ENCODE results near the gene NOTCH1. TPM values are rescaled to one million over a fixed set of nuclear protein-coding genes. Genes with fewer than 3 reads are reported as not detected.

The NOTCH1 gene
- total RNA-seq, 1 experiment from 2014 or later = 39.2 TPM

GRCh38 chr9:136526625-136527066, 19.2 kb downstream of the NOTCH1 start:
- Histone ChIP-seq H3K4me1 (replicated peaks; ENCODE audit: insufficient read depth) (no peaks in the 10 kb centered on the region), H3K4me2 (no peak overlapping the region), H3K4me3 (no peak overlapping the region), H3K36me3 (ENCODE audit: low read depth) (no peaks in the 10 kb centered on the region), H3K79me2 (ENCODE audit: low read depth) (no peaks in the 10 kb centered on the region), H4K20me1 (ENCODE audit: insufficient read depth) (peaks cover 9% of the 10 kb centered on the region; the same call in 1 of the 2 replicates), H3K9me2 (ENCODE audit: insufficient read depth) (no peaks in the 10 kb centered on the region), H2AFZ (no peak overlapping the region), H3K9me3 (ENCODE audit: insufficient read depth, low read depth) (no peaks in the 10 kb centered on the region), H3F3A (ENCODE audit: insufficient read depth, low read depth) (no peaks in the 10 kb centered on the region), H3K27ac (no peak overlapping the region), H3K27me3 (ENCODE audit: insufficient read depth, low read depth) (no peaks in the 10 kb centered on the region)
- TF ChIP-seq CTCF (conservative IDR thresholded peaks at IDR 0.05) = no peak
- no peak for DNase-seq
- BruUV-seq (replicated peaks) = no TSS peak
- intact Hi-C loops (cut with micrococcal nuclease; ENCODE audit: unreplicated experiment) = no loop called here
- ChIA-PET CTCF (no interaction called here), POLR2A (ENCODE audit: unreplicated experiment) (no interaction called here)

- no TSS peak for BruUV-seq (replicated peaks)
- Histone ChIP-seq H3K4me1 (replicated peaks; ENCODE audit: insufficient read depth) (no peaks in the 10 kb centered on the region), H3K9me2 (ENCODE audit: insufficient read depth) (no peaks in the 10 kb centered on the region), H3K36me3 (ENCODE audit: low read depth) (no peaks in the 10 kb centered on the region), H3K79me2 (ENCODE audit: low read depth) (no peaks in the 10 kb centered on the region), H4K20me1 (ENCODE audit: insufficient read depth) (peaks cover 9% of the 10 kb centered on the region; the same call in 1 of the 2 replicates), H2AFZ (no peak overlapping the region), H3K27ac (no peak overlapping the region), H3K4me2 (no peak overlapping the region), H3K9me3 (ENCODE audit: insufficient read depth, low read depth) (no peaks in the 10 kb centered on the region), H3K4me3 (no peak overlapping the region), H3K27me3 (ENCODE audit: insufficient read depth, low read depth) (no peaks in the 10 kb centered on the region), H3F3A (ENCODE audit: insufficient read depth, low read depth) (no peaks in the 10 kb centered on the region)
- no peak for TF ChIP-seq CTCF (conservative IDR thresholded peaks at IDR 0.05)
- no peak for TF ChIP-seq EZH2 (IDR thresholded peaks at IDR 0.05; ENCODE audit: low read depth)
- DNase-seq = no peak
- CTCF ChIA-PET = no interaction called here
- POLR2A ChIA-PET (ENCODE audit: unreplicated experiment) = no interaction called here
- intact Hi-C loops (cut with micrococcal nuclease; ENCODE audit: unreplicated experiment) = no loop called here
These were observed 19.9 kb downstream of the NOTCH1 start for GRCh38 chr9:136525841-136526499.

DNA sequence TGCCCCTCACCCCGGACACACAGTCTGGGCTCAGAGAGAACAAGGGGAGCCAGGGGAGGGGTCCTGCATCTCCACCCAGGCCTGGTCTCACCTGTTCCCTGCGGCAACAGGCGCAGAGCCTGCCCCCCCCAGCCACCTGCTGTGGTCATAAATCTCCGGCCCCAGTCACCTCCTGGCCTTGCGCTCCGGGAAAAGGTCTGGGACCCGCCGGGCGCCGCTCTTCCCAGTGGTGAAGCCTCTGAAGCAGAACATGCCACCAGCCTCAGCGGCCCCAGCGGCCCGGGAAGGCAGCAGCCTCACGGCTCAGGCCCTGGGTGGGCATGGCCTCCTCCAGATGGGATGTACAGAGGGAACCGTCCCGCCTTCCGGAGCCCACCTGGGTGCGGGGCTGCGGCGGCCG, 20.6 kb downstream of the NOTCH1 start:
- ChIA-PET CTCF (no interaction called here), POLR2A (ENCODE audit: unreplicated experiment) (no interaction called here)
- no peak for DNase-seq
- Histone ChIP-seq H2AFZ (no peak overlapping the region), H3K4me2 (no peak overlapping the region), H3K4me3 (no peak overlapping the region), H3K79me2 (ENCODE audit: low read depth) (no peaks in the 10 kb centered on the region), H3K27me3 (ENCODE audit: insufficient read depth, low read depth) (no peaks in the 10 kb centered on the region), H3K4me1 (replicated peaks; ENCODE audit: insufficient read depth) (no peaks in the 10 kb centered on the region), H4K20me1 (ENCODE audit: insufficient read depth) (peaks cover 9% of the 10 kb centered on the region; the same call in 1 of the 2 replicates), H3K36me3 (ENCODE audit: low read depth) (no peaks in the 10 kb centered on the region), H3K9me2 (ENCODE audit: insufficient read depth) (no peaks in the 10 kb centered on the region), H3K27ac (no peak overlapping the region), H3K9me3 (ENCODE audit: insufficient read depth, low read depth) (no peaks in the 10 kb centered on the region), H3F3A (ENCODE audit: insufficient read depth, low read depth) (no peaks in the 10 kb centered on the region)
- TF ChIP-seq CTCF (conservative IDR thresholded peaks at IDR 0.05) (no peak), EZH2 (IDR thresholded peaks at IDR 0.05; ENCODE audit: low read depth) (no peak)
- intact Hi-C loops (cut with micrococcal nuclease; ENCODE audit: unreplicated experiment) = no loop called here
- no TSS peak for BruUV-seq (replicated peaks)
